Neuron (in vitro differentiated cells): ENCODE results near the gene CAPS.

ENCODE experiments used
- H2AFZ ChIP-seq: one replicate; pipeline ENCODE4 v1.6.1; 2013; ENCODE audit warnings: low read depth, mild to moderate bottlenecking, inconsistent platforms, low read length, moderate library complexity
- H3K27me3 ChIP-seq: one replicate; pipeline ENCODE4 v1.6.1; 2013; ENCODE audit warnings: low read length; ENCODE audit not compliant: insufficient read depth
- H3K36me3 ChIP-seq: one replicate; pipeline ENCODE4 v1.6.1; 2013; ENCODE audit warnings: low read length; ENCODE audit not compliant: insufficient read depth
- H3K4me1 ChIP-seq: one replicate; pipeline ENCODE4 v1.6.1; 2013; ENCODE audit warnings: low read length; ENCODE audit not compliant: insufficient read depth
- H3K4me3 ChIP-seq: 2 replicates; pipeline ENCODE4 v1.5.1; 2013; ENCODE audit warnings: mild to moderate bottlenecking, low read length, moderate library complexity
- H3K9me3 ChIP-seq: one replicate; pipeline ENCODE4 v1.6.1; 2013; ENCODE audit warnings: low read length

The CAPS gene

GRCh38 chr19:5936292-5936592 is 22.2 kb downstream of the CAPS start:
- peaks cover 55% of the 10 kb centered on the region for H3K36me3 ChIP-seq
- no peak overlapping the region for H3K4me3 ChIP-seq
- H3K27me3 ChIP-seq = no peaks in the 10 kb centered on the region
- H3K9me3 ChIP-seq = no peaks in the 10 kb centered on the region
- no peak overlapping the region for H2AFZ ChIP-seq
- no peaks in the 10 kb centered on the region for H3K4me1 ChIP-seq

- H3K9me3 ChIP-seq = no peaks in the 10 kb centered on the region
- no peak overlapping the region for H3K4me3 ChIP-seq
- no peaks in the 10 kb centered on the region for H3K27me3 ChIP-seq
- H3K4me1 ChIP-seq = peaks cover 3% of the 10 kb centered on the region
- H2AFZ ChIP-seq = no peak overlapping the region
- H3K36me3 ChIP-seq = peaks cover 53% of the 10 kb centered on the region
Observed at GRCh38 chr19:5937550-5937949, 23.5 kb downstream of the CAPS start.

- H3K4me3 ChIP-seq = no peak overlapping the region
- peaks cover 47% of the 10 kb centered on the region for H3K36me3 ChIP-seq
- no peaks in the 10 kb centered on the region for H3K27me3 ChIP-seq
- H3K9me3 ChIP-seq = no peaks in the 10 kb centered on the region
- no peak overlapping the region for H2AFZ ChIP-seq
- H3K4me1 ChIP-seq = peaks cover 3% of the 10 kb centered on the region
Observed at GRCh38 chr19:5940260-5941208, 26.5 kb downstream of the CAPS start.

GRCh38 chr19:5941673-5942072 is 27.6 kb downstream of the CAPS start:
- Histone ChIP-seq H3K4me1 (peaks cover 3% of the 10 kb centered on the region), H3K9me3 (no peaks in the 10 kb centered on the region), H3K27me3 (no peaks in the 10 kb centered on the region), H3K4me3 (no peak overlapping the region), H3K36me3 (peaks cover 41% of the 10 kb centered on the region), H2AFZ (no peak overlapping the region)

- H3K9me3 ChIP-seq = no peaks in the 10 kb centered on the region
- no peak overlapping the region for H3K4me3 ChIP-seq
- peaks cover 3% of the 10 kb centered on the region for H3K4me1 ChIP-seq
- H3K36me3 ChIP-seq = peaks cover 30% of the 10 kb centered on the region
- H3K27me3 ChIP-seq = no peaks in the 10 kb centered on the region
- no peak overlapping the region for H2AFZ ChIP-seq
Observed at GRCh38 chr19:5943045-5943444, 29.0 kb downstream of the CAPS start.

GRCh38 chr19:5943623-5944022 is 29.6 kb downstream of the CAPS start:
- H3K36me3 ChIP-seq = peaks cover 29% of the 10 kb centered on the region

GRCh38 chr19:5947435-5947834 is 33.4 kb downstream of the CAPS start:
- Histone ChIP-seq H2AFZ (no peak overlapping the region), H3K9me3 (no peaks in the 10 kb centered on the region), H3K4me1 (peaks cover 24% of the 10 kb centered on the region), H3K27me3 (no peaks in the 10 kb centered on the region), H3K4me3 (no peak overlapping the region), H3K36me3 (peaks cover 4% of the 10 kb centered on the region)

More at GRCh38 chr19:5943623-5944022, 29.6 kb downstream of the CAPS start:
- no peak overlapping the region for H3K4me3 ChIP-seq
- H3K27me3 ChIP-seq = no peaks in the 10 kb centered on the region
- no peak overlapping the region for H2AFZ ChIP-seq
- H3K4me1 ChIP-seq = peaks cover 3% of the 10 kb centered on the region
- no peaks in the 10 kb centered on the region for H3K9me3 ChIP-seq

GRCh38 chr19:5948752-5949564 is 34.9 kb downstream of the CAPS start:
- H3K36me3 ChIP-seq = peaks cover 4% of the 10 kb centered on the region
- H3K4me1 ChIP-seq = peaks cover 40% of the 10 kb centered on the region
- no peak overlapping the region for H3K4me3 ChIP-seq
- no peaks in the 10 kb centered on the region for H3K9me3 ChIP-seq
- H2AFZ ChIP-seq = no peak overlapping the region
- H3K27me3 ChIP-seq = no peaks in the 10 kb centered on the region

GRCh38 chr19:5949792-5950305 is 35.8 kb downstream of the CAPS start:
- Histone ChIP-seq H3K4me1 (peaks cover 49% of the 10 kb centered on the region), H3K9me3 (no peaks in the 10 kb centered on the region), H3K36me3 (peaks cover 2% of the 10 kb centered on the region), H3K27me3 (no peaks in the 10 kb centered on the region), H3K4me3 (no peak overlapping the region), H2AFZ (no peak overlapping the region)

GRCh38 chr19:5950741-5951140 is 36.7 kb downstream of the CAPS start:
- H2AFZ ChIP-seq = no peak overlapping the region
- no peaks in the 10 kb centered on the region for H3K9me3 ChIP-seq
- H3K4me3 ChIP-seq = no peak overlapping the region

GRCh38 chr19:5951338-5951861 is 37.3 kb downstream of the CAPS start:
- H3K9me3 ChIP-seq = no peaks in the 10 kb centered on the region
- no peak overlapping the region for H2AFZ ChIP-seq
- H3K36me3 ChIP-seq = peaks cover 2% of the 10 kb centered on the region
- no peaks in the 10 kb centered on the region for H3K27me3 ChIP-seq
- peaks cover 53% of the 10 kb centered on the region for H3K4me1 ChIP-seq
- no peak overlapping the region for H3K4me3 ChIP-seq

More at GRCh38 chr19:5950741-5951140, 36.7 kb downstream of the CAPS start:
- Histone ChIP-seq H3K27me3 (no peaks in the 10 kb centered on the region), H3K36me3 (peaks cover 2% of the 10 kb centered on the region), H3K4me1 (peaks cover 53% of the 10 kb centered on the region)

GRCh38 chr19:5952193-5953029 is 38.4 kb downstream of the CAPS start:
- H3K4me1 ChIP-seq = peaks cover 53% of the 10 kb centered on the region

More at GRCh38 chr19:5952193-5953029, 38.4 kb downstream of the CAPS start:
- Histone ChIP-seq H2AFZ (no peak overlapping the region), H3K27me3 (no peaks in the 10 kb centered on the region), H3K4me3 (no peak overlapping the region), H3K9me3 (no peaks in the 10 kb centered on the region), H3K36me3 (peaks cover 2% of the 10 kb centered on the region)
